ENCODE measurements around the gene CDH5. TPM values are rescaled to one million over a fixed set of nuclear protein-coding genes. Genes with fewer than 3 reads are reported as not detected.
A peak's percentile ranks its signal among the peaks of the same experiment; 100 is the strongest.

The CDH5 gene
- total and polyA plus RNA-seq, 4 donors, result 29.9 to 196 (median 81.1) TPM

- DNase-seq, result no peak
- H3K27me3 ChIP-seq (ENCODE audit: control insufficient read depth in 3 of 3, insufficient read depth in 3 of 3, low read length in 2 of 3), result peaks cover 0 to 4% (median 0%) of the 10 kb centered on the region in 3 donors
- peaks cover 0 to 18% (median 11%) of the 10 kb centered on the region in 5 donors for H3K4me1 ChIP-seq (ENCODE audit: control insufficient read depth in 5 of 5, insufficient read depth in 5 of 5, low read length in 5 of 5)
- 77 to 82% methylated on average over 5 of the region's 5 CpGs for WGBS, 2 donors
- ATAC-seq (ENCODE audit: insufficient read depth, low FRiP score), result no peak
- H3K9ac ChIP-seq (ENCODE audit: insufficient read depth in 1 of 2, low read length in 2 of 2), result no peak overlapping the region
- H3K9me3 ChIP-seq (ENCODE audit: control insufficient read depth in 4 of 4, insufficient read depth in 3 of 4, low read length in 3 of 4), result peaks cover 0 to 4% (median 0%) of the 10 kb centered on the region in 4 donors
- H3K27ac ChIP-seq (ENCODE audit: low read depth in 1 of 2, low read length in 1 of 2), result no peak overlapping the region
- peaks cover 0 to 7% (median 0%) of the 10 kb centered on the region in 4 donors for H3K36me3 ChIP-seq (ENCODE audit: control insufficient read depth in 4 of 4, insufficient read depth in 4 of 4, low read length in 4 of 4)
- no peak for TF ChIP-seq CTCF (IDR thresholded peaks at IDR 0.05; ENCODE audit: control extremely low read depth, extremely low read depth)
- H3K4me3 ChIP-seq, result no peak overlapping the region
Observed at GRCh38 chr16:66403531-66404145, 37.1 kb downstream of the CDH5 start.

- no peak for DNase-seq
- peaks cover 0 to 4% (median 0%) of the 10 kb centered on the region in 3 donors for H3K27me3 ChIP-seq (ENCODE audit: control insufficient read depth in 3 of 3, insufficient read depth in 3 of 3, low read length in 2 of 3)
- peaks cover 0 to 7% (median 1%) of the 10 kb centered on the region in 4 donors for H3K36me3 ChIP-seq (ENCODE audit: control insufficient read depth in 4 of 4, insufficient read depth in 4 of 4, low read length in 4 of 4)
- no peak overlapping the region for H3K4me3 ChIP-seq
- ATAC-seq (ENCODE audit: insufficient read depth, low FRiP score), result no peak
- WGBS, 2 donors, result 81 to 87% methylated on average over 2 of the region's 2 CpGs
- TF ChIP-seq CTCF (IDR thresholded peaks at IDR 0.05; ENCODE audit: control extremely low read depth, extremely low read depth), result no peak
- peaks cover 0 to 29% (median 12%) of the 10 kb centered on the region in 5 donors for H3K4me1 ChIP-seq (ENCODE audit: control insufficient read depth in 5 of 5, insufficient read depth in 5 of 5, low read length in 5 of 5)
- no peak overlapping the region for H3K9ac ChIP-seq (ENCODE audit: insufficient read depth in 1 of 2, low read length in 2 of 2)
- H3K9me3 ChIP-seq (ENCODE audit: control insufficient read depth in 4 of 4, insufficient read depth in 3 of 4, low read length in 3 of 4), result peaks cover 0 to 4% (median under 1%) of the 10 kb centered on the region in 4 donors
- H3K27ac ChIP-seq (ENCODE audit: low read depth in 1 of 2, low read length in 1 of 2), result no peak overlapping the region
Observed at GRCh38 chr16:66405057-66405783, 38.7 kb downstream of the CDH5 start.

- TF ChIP-seq CTCF (IDR thresholded peaks at IDR 0.05; ENCODE audit: control extremely low read depth, extremely low read depth), result peak; percentile 93
Observed at GRCh38 chr16:66406534-66407221, 40.2 kb downstream of the CDH5 start.

More at GRCh38 chr16:66406534-66407221, 40.2 kb downstream of the CDH5 start:
- Histone ChIP-seq H3K9me3 (ENCODE audit: control insufficient read depth in 4 of 4, insufficient read depth in 3 of 4, low read length in 3 of 4) (peaks cover 0 to 4% (median 2%) of the 10 kb centered on the region in 4 donors), H3K4me3 (no peak overlapping the region), H3K27me3 (ENCODE audit: control insufficient read depth in 3 of 3, insufficient read depth in 3 of 3, low read length in 2 of 3) (peaks cover 0 to 4% (median 0%) of the 10 kb centered on the region in 3 donors), H3K27ac (ENCODE audit: low read depth in 1 of 2, low read length in 1 of 2) (peak overlapping the region; percentile 40 to 62), H3K4me1 (ENCODE audit: control insufficient read depth in 5 of 5, insufficient read depth in 5 of 5, low read length in 5 of 5) (peaks cover 0 to 29% (median 12%) of the 10 kb centered on the region in 5 donors), H3K9ac (ENCODE audit: insufficient read depth in 1 of 2, low read length in 2 of 2) (peak overlapping the region in 1 of 2 donors; percentile 26), H3K36me3 (ENCODE audit: control insufficient read depth in 4 of 4, insufficient read depth in 4 of 4, low read length in 4 of 4) (peaks cover 0 to 14% (median 7%) of the 10 kb centered on the region in 4 donors)
- WGBS, 2 donors, result 0 to 1% methylated on average over 35 of the region's 35 CpGs
- DNase-seq, result peak; percentile 84 to 89 (median 87)
- ATAC-seq (ENCODE audit: insufficient read depth, low FRiP score), result peak; percentile 71
